K562 (cell line): ENCODE data around the gene MEAK7. TPM values are rescaled to one million over a fixed set of nuclear protein-coding genes. Genes with fewer than 3 reads are reported as not detected.

Experiments used
- ATAC-seq: fragments of 200-7000 bp; cut with Tn5 transposase; 3 replicates; pipeline ENCODE4 v1.9.1; 2020; ENCODE audit warnings: moderate library complexity
- BruUV-seq: library from RNA; stranded (reverse); fragments of 400-500 nt; replicated peaks from 2 replicates; lab custom pipeline; 2021; lab: Mats Ljungman, UMichigan
- CTCF ChIA-PET: fragments of 300-600 bp; formaldehyde crosslinking; extraction: SDS; loops from one replicate; lab custom pipeline; 2021; ENCODE audit warnings: low intra/inter-chr PET ratio; lab: Yijun Ruan, JAX
- POLR2A ChIA-PET: fragments of 300-600, 350-650 bp; sonication (Branson Sonifier 250); formaldehyde crosslinking; extraction: SDS; loops from one replicate; lab custom pipeline; 2021; ENCODE audit warnings: antibody characterized with exemption, inconsistent platforms; lab: Yijun Ruan, JAX
- DNase-seq, 4 experiments: peaks; one replicate each; pipeline versions ENCODE4 v3.0.0 to v3.0.0-alpha.2; 2011 to 2018; ENCODE audit warnings: low spot score in 3 of 4, mixed read lengths in 3 of 4; ENCODE audit errors: extremely low read depth in 1 of 4
- FAIRE-seq: peaks from 2 replicates; lab custom pipeline; 2011; peaks lifted over from hg19 to GRCh38; lab: Jason Lieb, UNC
- H2AFZ ChIP-seq: 2 replicates; pipeline ENCODE4 v1.6.0; 2011; ENCODE audit warnings: low read depth, low read length, control low read depth, inconsistent platforms
- H3K27ac ChIP-seq: fragments of 200-600 bp; 3 replicates; pipeline ENCODE4 v1.8.0; 2011; ENCODE audit warnings: low read depth, mild to moderate bottlenecking, control low read depth, inconsistent platforms, low read length, moderate library complexity, mixed read lengths; ENCODE audit errors: extremely low read depth
- H3K27me3 ChIP-seq, 2 experiments: fragments of 300-600 bp in 1 of 2; 2 replicates in 1 of 2; 3 replicates in 1 of 2; pipeline versions ENCODE4 v1.6.0 to v1.8.0; 2011; ENCODE audit warnings: inconsistent platforms in 2 of 2, low read length in 2 of 2, mild to moderate bottlenecking in 1 of 2, mixed read lengths in 1 of 2, moderate library complexity in 1 of 2; ENCODE audit not compliant: control insufficient read depth in 2 of 2, insufficient read depth in 2 of 2
- H3K36me3 ChIP-seq: fragments of 300-600 bp; 3 replicates; pipeline ENCODE4 v1.8.0; 2011; ENCODE audit warnings: mild to moderate bottlenecking, low read length, inconsistent platforms; ENCODE audit not compliant: control insufficient read depth, insufficient read depth
- H3K4me1 ChIP-seq, 2 experiments: fragments of 200-600 bp in 1 of 2; replicated peaks in 1 of 2; 2 replicates in 1 of 2; 3 replicates in 1 of 2; pipeline versions ENCODE4 v1.5.1 to v1.8.0; 2011; ENCODE audit warnings: inconsistent platforms in 2 of 2, low read length in 2 of 2, mild to moderate bottlenecking in 1 of 2, mixed read lengths in 1 of 2, moderate library complexity in 1 of 2; ENCODE audit not compliant: control insufficient read depth in 2 of 2, insufficient read depth in 2 of 2
- H3K4me2 ChIP-seq: 2 replicates; pipeline ENCODE4 v1.6.1; 2011; ENCODE audit warnings: low read length, control low read depth, inconsistent platforms, mixed read lengths; ENCODE audit not compliant: insufficient read depth
- H3K4me3 ChIP-seq: fragments of 200-600 bp; sonication (generic), shearing (Covaris generic); 2 replicates; pipeline ENCODE4 v1.5.1; 2016; ENCODE audit warnings: control low read depth, inconsistent platforms
- H3K79me2 ChIP-seq: fragments of 200-600 bp; 3 replicates; pipeline ENCODE4 v1.8.0; 2011; ENCODE audit warnings: low read length, inconsistent platforms; ENCODE audit not compliant: control insufficient read depth, insufficient read depth
- H3K9ac ChIP-seq, 2 experiments: 2 replicates each; pipeline versions ENCODE4 v1.6.0 to v1.6.1; 2011; ENCODE audit warnings: low read depth in 2 of 2, low read length in 2 of 2, control low read depth in 1 of 2, inconsistent platforms in 1 of 2, mild to moderate bottlenecking in 1 of 2, mixed read lengths in 1 of 2; ENCODE audit not compliant: insufficient read depth in 1 of 2
- H3K9me1 ChIP-seq: one replicate; pipeline ENCODE4 v1.6.0; 2011; ENCODE audit warnings: inconsistent platforms, mild to moderate bottlenecking, low read length, moderate library complexity; ENCODE audit not compliant: control insufficient read depth, insufficient read depth
- H3K9me3 ChIP-seq: replicated peaks from 2 replicates; pipeline ENCODE4 v1.5.1; 2011; ENCODE audit warnings: low read depth, low read length, inconsistent platforms; ENCODE audit not compliant: control insufficient read depth, insufficient read depth
- H4K20me1 ChIP-seq: replicated peaks from 2 replicates; pipeline ENCODE4 v1.6.1; 2011; ENCODE audit warnings: low read length, inconsistent platforms, mixed read lengths; ENCODE audit not compliant: control insufficient read depth, insufficient read depth
- CSDE1 ChIP-seq, 2 experiments: fragments of 450-650 bp; IDR thresholded peaks; 2 replicates each; pipeline ENCODE4 v1.6.1; 2016; ENCODE audit warnings: mild to moderate bottlenecking in 1 of 2
- HDAC3 ChIP-seq: fragments of 450-650 bp; IDR thresholded peaks from 2 replicates; pipeline ENCODE4 v1.6.1; 2018; ENCODE audit warnings: borderline replicate concordance, mild to moderate bottlenecking, moderate library complexity; ENCODE audit not compliant: partially characterized antibody
- HMG20A ChIP-seq: fragments of 450-650 bp; formaldehyde crosslinking; conservative IDR thresholded peaks from 2 replicates; pipeline ENCODE4 v1.4.0; 2020; ENCODE audit warnings: mild to moderate bottlenecking, mixed read lengths
- KAT2B ChIP-seq: IDR thresholded peaks from one replicate; pipeline ENCODE4 v1.6.1; 2012; ENCODE audit warnings: low read depth, mild to moderate bottlenecking, control low read depth, inconsistent platforms, low read length, moderate library complexity
- LEF1 ChIP-seq: fragments of 450-650 bp; IDR thresholded peaks from 2 replicates; pipeline ENCODE4 v1.6.1; 2016; ENCODE audit warnings: mild to moderate bottlenecking
- MCM2 ChIP-seq: fragments of 450-650 bp; IDR thresholded peaks from 2 replicates; pipeline ENCODE4 v1.6.1; 2017; ENCODE audit warnings: low read depth, mild to moderate bottlenecking
- NCOA4 ChIP-seq: fragments of 450-650 bp; IDR thresholded peaks from 2 replicates; pipeline ENCODE4 v1.6.1; 2018; ENCODE audit warnings: mild to moderate bottlenecking; ENCODE audit not compliant: partially characterized antibody
- NR2C1 ChIP-seq, 2 experiments: fragments of 450-650 bp; IDR thresholded peaks; 2 replicates each; pipeline ENCODE4 v1.6.1; 2017; ENCODE audit warnings: mild to moderate bottlenecking in 2 of 2, antibody characterized with exemption in 1 of 2, inconsistent platforms in 1 of 2, missing compliant biosample characterization in 1 of 2, missing genetic modification characterization in 1 of 2
- POLR2G ChIP-seq: fragments of 200-400 bp; formaldehyde crosslinking; IDR thresholded peaks from 2 replicates; pipeline ENCODE4 v1.6.1; 2017; ENCODE audit warnings: low read depth, mild to moderate bottlenecking, antibody characterized with exemption, low read length, moderate library complexity
- POLR2H ChIP-seq: IDR thresholded peaks from 2 replicates; pipeline ENCODE4 v1.6.1; 2016; ENCODE audit warnings: missing genetic modification characterization, low read depth, mild to moderate bottlenecking, control low read depth, missing compliant biosample characterization, moderate library complexity
- PPARD ChIP-seq: fragments of 250-450 bp; sonication (Bioruptor Pico); IDR thresholded peaks from 2 replicates; pipeline ENCODE4 v1.8.0; 2022; ENCODE audit warnings: inconsistent platforms, mild to moderate bottlenecking, moderate library complexity
- RFX5 ChIP-seq: IDR thresholded peaks from 2 replicates; pipeline ENCODE4 v1.6.1; 2011; ENCODE audit warnings: low read depth, mild to moderate bottlenecking, improper control_type of control experiment, low read length
- SMARCB1 ChIP-seq: IDR thresholded peaks from 2 replicates; pipeline ENCODE4 v1.6.1; 2011; ENCODE audit warnings: improper control_type of control experiment, low read depth; ENCODE audit not compliant: insufficient read length
- SREBF1 ChIP-seq: fragments of 150-350 bp; IDR thresholded peaks from 2 replicates; pipeline ENCODE4 v1.6.1; 2014; ENCODE audit warnings: antibody characterized with exemption, low read depth, low read length, borderline replicate concordance
- ZBTB1 ChIP-seq: sonication (generic); formaldehyde crosslinking; IDR thresholded peaks from 2 replicates; pipeline ENCODE4 v1.8.1; 2023; ENCODE audit warnings: missing genetic modification reagents, low read depth, mild to moderate bottlenecking, borderline replicate concordance
- ZMIZ1 ChIP-seq, 2 experiments: fragments of 150-350 bp in 1 of 2; IDR thresholded peaks; 2 replicates each; pipeline ENCODE4 v1.6.1; 2012 to 2016; ENCODE audit warnings: low read depth in 2 of 2, low read length in 2 of 2, mild to moderate bottlenecking in 1 of 2, moderate library complexity in 1 of 2
- ZNF24 ChIP-seq: fragments of 450-650 bp; IDR thresholded peaks from 2 replicates; pipeline ENCODE4 v1.6.1; 2016
- ZNF764 ChIP-seq: fragments of 250-450 bp; sonication (Bioruptor Pico); IDR thresholded peaks from 2 replicates; pipeline ENCODE4 v1.4.0; 2020; ENCODE audit warnings: low read depth, mild to moderate bottlenecking, moderate library complexity
- WGBS: fragments of 100-300 bp; shearing (Covaris generic); methylation state at CpG from one replicate; pipeline ENCODE4 v1.1.6; 2016; ENCODE audit warnings: low coverage, mixed read lengths; ENCODE audit not compliant: insufficient coverage; ENCODE audit errors: missing lambda C conversion rate; 5-methylcytosine and 5-hydroxymethylcytosine counted together
- in situ Hi-C: fragments of 300-500 bp; cut with MboI; formaldehyde crosslinking; loops from 4 replicates; pipeline ENCODE4 v1.15.0; 2018; ENCODE audit warnings: inconsistent platforms, mixed read lengths
- intact Hi-C: fragments of 100-400 bp; cut with micrococcal nuclease; formaldehyde crosslinking; loops from 2 replicates; pipeline ENCODE4 v1.14.2; 2022
- polyA plus RNA-seq, 8 experiments: library from polyadenylated mRNA; depleted of rRNA in 4 of 8; stranded (reverse) in 5 of 8; unstranded in 3 of 8; fragments of >200 nt; fragmentation: Nextera tagmentation in 2 of 8; fragmentation: Illumina TruSeq in 1 of 8; extraction: Ambion mirVana in 2 of 8; extraction: Trizol in 1 of 8; gene quantifications; 2 replicates each; pipeline versions ENCODE4 v1.2.1 to v1.2.3, GENCODE V29; 2011 to 2014; ENCODE audit warnings: inconsistent platforms in 1 of 8, missing spikeins in 1 of 8
- total RNA-seq, 7 experiments: library from RNA; depleted of rRNA in 6 of 7; stranded (reverse); fragments of >200 nt in 6 of 7; fragmentation: Illumina TruSeq in 2 of 7; extraction: Trizol in 2 of 7; gene quantifications; 2 replicates each; pipeline versions ENCODE4 v1.2.1 to v1.2.3, GENCODE V29; 2011 to 2021; ENCODE audit warnings: low replicate concordance in 1 of 7

MEAK7 gene
- total and polyA plus RNA-seq, 9 of the 15 experiments (the other 6 are each of a cell fraction or from before 2014, with no cell fraction given) = 1.4 to 14.5 (median 6.3) TPM

GRCh38 chr16:84518804-84519341 lies 14.4 kb upstream of the MEAK7 start:
- TF ChIP-seq MCM2 = no peak
- TF ChIP-seq LEF1 = no peak
- TF ChIP-seq HDAC3 = no peak
- no peak for TF ChIP-seq SREBF1
- no peak for TF ChIP-seq NCOA4
- TF ChIP-seq PPARD (CRISPR knock-in tag) = no peak
- no peak for TF ChIP-seq CSDE1 (IDR thresholded peaks at IDR 0.05)
- no peak for TF ChIP-seq HMG20A (CRISPR knock-in tag)
- TF ChIP-seq ZNF764 (CRISPR knock-in tag) = no peak
- no peak for TF ChIP-seq NR2C1 (IDR thresholded peaks at IDR 0.05)
- no peak for TF ChIP-seq NR2C1 (tag; IDR thresholded peaks at IDR 0.05)
- TF ChIP-seq ZNF24 = no peak
- no peak for TF ChIP-seq POLR2H (tag)
- TF ChIP-seq KAT2B = no peak
- no peak for TF ChIP-seq SMARCB1
- TF ChIP-seq RFX5 = no peak
- no peak for TF ChIP-seq ZBTB1
- TF ChIP-seq POLR2G = no peak
- TF ChIP-seq ZMIZ1 (IDR thresholded peaks at IDR 0.05; ENCODE audit: low read depth in 2 of 2, low read length in 2 of 2) = no peak
- no TSS peak for BruUV-seq
- H3K79me2 ChIP-seq = no peaks in the 10 kb centered on the region
- in situ Hi-C loops = no loop called here
- H3K4me3 ChIP-seq = no peak overlapping the region
- no peaks in the 10 kb centered on the region for H4K20me1 ChIP-seq
- intact Hi-C loops = no loop called here
- H3K27me3 ChIP-seq = peaks cover 2 to 16% of the 10 kb centered on the region in 2 experiments; a peak in 3 of 5 replicates
- no peak overlapping the region for H3K4me2 ChIP-seq
- no peak for DNase-seq
- H3K36me3 ChIP-seq = no peaks in the 10 kb centered on the region
- H3K9me1 ChIP-seq = no peaks in the 10 kb centered on the region
- H3K9ac ChIP-seq = no peak overlapping the region
- ChIA-PET POLR2A (interaction anchor here (0.6 to 1.7 kb wide), 3 partner anchors 10 to 217 kb away, joined by 3 to 8 read pairs (median 3); no protein-coding TSS in a partner anchor), CTCF (no interaction called here)
- no peak for ATAC-seq
- no peak for FAIRE-seq
- no peak overlapping the region for H3K27ac ChIP-seq
- H3K4me1 ChIP-seq = peaks cover 5 to 11% of the 10 kb centered on the region in 2 experiments; a peak in 3 of 5 replicates
- H2AFZ ChIP-seq = no peak overlapping the region
- no peaks in the 10 kb centered on the region for H3K9me3 ChIP-seq
- WGBS = 48% methylated on average over 17 of the region's 17 CpGs
